HEK293 (cell line): Measurements from ENCODE around the gene GRIN2A.

Experiments
- CTCF ChIA-PET: fragments of 350-600 bp; formaldehyde crosslinking; extraction: SDS; loops from one replicate; lab custom pipeline; 2021; ENCODE audit warnings: antibody characterized with exemption; lab: Yijun Ruan, JAX
- POLR2A ChIA-PET: fragments of 300-600 bp; formaldehyde crosslinking; extraction: SDS; loops from one replicate; lab custom pipeline; 2020; ENCODE audit warnings: antibody characterized with exemption, inconsistent platforms; lab: Yijun Ruan, JAX
- H3K27ac ChIP-seq: fragments of 200-500 bp; sonication (Bioruptor generic); 2 replicates; pipeline ENCODE4 v1.5.1; 2014; ENCODE audit warnings: low read depth, low read length, control low read depth, inconsistent platforms; ENCODE audit errors: extremely low read depth
- H3K36me3 ChIP-seq, 2 experiments: fragments of 200-500 bp in 1 of 2; sonication (Bioruptor generic) in 1 of 2; 1 replicate in 1 of 2; 2 replicates in 1 of 2; pipeline ENCODE4 v1.5.1; 2014 to 2017; ENCODE audit warnings: inconsistent platforms in 2 of 2, low read length in 2 of 2; ENCODE audit not compliant: control insufficient read depth in 2 of 2, insufficient read depth in 1 of 2
- H3K4me1 ChIP-seq: fragments of 200-500 bp; sonication (Bioruptor generic); 2 replicates; pipeline ENCODE4 v1.5.1; 2014; ENCODE audit warnings: mild to moderate bottlenecking, low read length, inconsistent platforms; ENCODE audit not compliant: control insufficient read depth, insufficient read depth
- H3K4me3 ChIP-seq: 2 replicates; pipeline ENCODE4 v1.5.1; 2011; ENCODE audit warnings: low read depth, mild to moderate bottlenecking, control low read depth, low read length, moderate library complexity
- H3K9me3 ChIP-seq: fragments of 200-500 bp; sonication (Bioruptor generic); 2 replicates; pipeline ENCODE4 v1.5.1; 2014; ENCODE audit warnings: low read depth, low read length, inconsistent platforms; ENCODE audit not compliant: control insufficient read depth, insufficient read depth
- GFI1B ChIP-seq: fragments of 450-650 bp; formaldehyde crosslinking; IDR thresholded peaks from 2 replicates; pipeline ENCODE4 v1.5.1; 2016; ENCODE audit warnings: missing biosample characterization, missing genetic modification characterization
- KLF16 ChIP-seq: fragments of 450-650 bp; formaldehyde crosslinking; IDR thresholded peaks from 2 replicates; pipeline ENCODE4 v1.5.1; 2017; ENCODE audit warnings: missing biosample characterization, missing genetic modification characterization
- SETDB1 ChIP-seq: IDR thresholded peaks from one replicate; pipeline ENCODE4 v1.6.1; 2017; ENCODE audit warnings: mild to moderate bottlenecking, low read length, moderate library complexity, mixed read lengths; ENCODE audit not compliant: insufficient read length
- YY1 ChIP-seq: fragments of 450-650 bp; formaldehyde crosslinking; IDR thresholded peaks from 2 replicates; pipeline ENCODE4 v1.5.1; 2018; ENCODE audit warnings: missing biosample characterization, missing genetic modification characterization
- ZNF10 ChIP-seq: fragments of 450-650 bp; formaldehyde crosslinking; IDR thresholded peaks from 2 replicates; pipeline ENCODE4 v1.5.1; 2017; ENCODE audit warnings: missing biosample characterization, missing genetic modification characterization
- ZNF157 ChIP-seq: fragments of 450-650 bp; formaldehyde crosslinking; IDR thresholded peaks from 2 replicates; pipeline ENCODE4 v1.5.1; 2016; ENCODE audit warnings: missing biosample characterization, missing genetic modification characterization
- ZNF16 ChIP-seq: fragments of 450-650 bp; formaldehyde crosslinking; IDR thresholded peaks from 2 replicates; pipeline ENCODE4 v1.5.1; 2016; ENCODE audit warnings: low read depth, missing biosample characterization, missing genetic modification characterization
- ZNF24 ChIP-seq: fragments of 450-650 bp; formaldehyde crosslinking; IDR thresholded peaks from 2 replicates; pipeline ENCODE4 v1.5.1; 2016; ENCODE audit warnings: missing biosample characterization, missing genetic modification characterization
- ZNF549 ChIP-seq: fragments of 450-650 bp; IDR thresholded peaks from 2 replicates; pipeline ENCODE4 v1.5.1; 2018; ENCODE audit warnings: missing biosample characterization, missing genetic modification characterization, mild to moderate bottlenecking, inconsistent platforms, moderate library complexity
- ZNF654 ChIP-seq: fragments of 450-650 bp; formaldehyde crosslinking; IDR thresholded peaks from 2 replicates; pipeline ENCODE4 v1.5.1; 2016; ENCODE audit warnings: low read depth, missing biosample characterization, missing genetic modification characterization
- ZNF707 ChIP-seq: fragments of 450-650 bp; formaldehyde crosslinking; IDR thresholded peaks from 2 replicates; pipeline ENCODE4 v1.5.1; 2016; ENCODE audit warnings: missing biosample characterization, missing genetic modification characterization
- ZSCAN30 ChIP-seq: fragments of 450-650 bp; IDR thresholded peaks from 2 replicates; pipeline ENCODE4 v1.5.1; 2018; ENCODE audit warnings: missing biosample characterization, mild to moderate bottlenecking, missing genetic modification characterization, moderate library complexity
- TF ChIP-seq, protein P1 (sequence below): fragments of 450-650 bp; formaldehyde crosslinking; IDR thresholded peaks from 2 replicates; pipeline ENCODE4; 2016; ENCODE audit warnings: missing biosample characterization, missing genetic modification characterization
- TF ChIP-seq, protein P2 (sequence below): fragments of 450-650 bp; formaldehyde crosslinking; IDR thresholded peaks from 2 replicates; pipeline ENCODE4 v1.5.1; 2016; ENCODE audit warnings: missing biosample characterization, missing genetic modification characterization
- TF ChIP-seq, protein P3 (sequence below): fragments of 450-650 bp; formaldehyde crosslinking; IDR thresholded peaks from 2 replicates; pipeline ENCODE4 v1.5.1; 2016; ENCODE audit warnings: missing biosample characterization, missing genetic modification characterization
- TF ChIP-seq, protein P4 (sequence below): fragments of 450-650 bp; formaldehyde crosslinking; IDR thresholded peaks from 2 replicates; pipeline ENCODE4 v1.5.1; 2016; ENCODE audit warnings: missing biosample characterization, missing genetic modification characterization
- TF ChIP-seq, protein P5 (sequence below): fragments of 450-650 bp; formaldehyde crosslinking; IDR thresholded peaks from 2 replicates; pipeline ENCODE4 v1.5.1; 2016; ENCODE audit warnings: missing biosample characterization, missing genetic modification characterization
- TF ChIP-seq, protein P6 (sequence below): fragments of 450-650 bp; formaldehyde crosslinking; IDR thresholded peaks from 2 replicates; pipeline ENCODE4 v1.5.1; 2017; ENCODE audit warnings: missing biosample characterization, missing genetic modification characterization
- TF ChIP-seq, protein P7 (sequence below): fragments of 450-650 bp; IDR thresholded peaks from 2 replicates; pipeline ENCODE4 v1.5.1; 2018; ENCODE audit warnings: missing biosample characterization, missing genetic modification characterization

GRIN2A gene

DNA sequence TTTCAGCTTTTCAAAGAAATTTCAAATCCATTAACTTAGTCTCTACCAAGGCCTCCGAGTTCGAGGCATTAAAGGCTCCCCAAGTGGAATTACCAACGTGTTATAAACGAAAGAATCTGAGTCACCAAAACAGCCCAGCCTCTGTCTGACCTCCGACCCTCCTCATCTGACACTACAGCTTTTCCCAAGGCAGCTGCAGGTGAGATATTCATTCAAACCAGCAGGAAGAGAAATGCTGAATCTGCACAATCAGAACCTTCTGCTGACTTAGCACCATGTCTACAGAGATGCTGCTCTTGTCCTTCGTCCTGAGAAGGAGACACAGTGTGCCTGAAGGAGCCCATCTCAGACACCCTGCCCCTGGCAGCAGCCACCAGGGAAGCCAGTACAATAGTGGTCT, 30.5 kb downstream of the GRIN2A start:
- no peak overlapping the region for H3K27ac ChIP-seq
- POLR2A ChIA-PET, result no interaction called here
- TF ChIP-seq, protein P1, sequence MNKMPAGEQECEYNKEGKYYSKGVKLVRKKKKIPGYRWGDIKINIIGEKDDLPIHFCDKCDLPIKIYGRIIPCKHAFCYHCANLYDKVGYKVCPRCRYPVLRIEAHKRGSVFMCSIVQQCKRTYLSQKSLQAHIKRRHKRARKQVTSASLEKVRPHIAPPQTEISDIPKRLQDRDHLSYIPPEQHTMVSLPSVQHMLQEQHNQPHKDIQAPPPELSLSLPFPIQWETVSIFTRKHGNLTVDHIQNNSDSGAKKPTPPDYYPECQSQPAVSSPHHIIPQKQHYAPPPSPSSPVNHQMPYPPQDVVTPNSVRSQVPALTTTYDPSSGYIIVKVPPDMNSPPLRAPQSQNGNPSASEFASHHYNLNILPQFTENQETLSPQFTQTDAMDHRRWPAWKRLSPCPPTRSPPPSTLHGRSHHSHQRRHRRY, result no peak
- no peak for TF ChIP-seq ZNF654 (tag by site-specific recombination)
- TF ChIP-seq KLF16, result no peak
- no peak for TF ChIP-seq SETDB1
- CTCF ChIA-PET, result no interaction called here
- no peaks in the 10 kb centered on the region for H3K9me3 ChIP-seq
- H3K4me3 ChIP-seq, result no peak overlapping the region
- H3K4me1 ChIP-seq, result no peaks in the 10 kb centered on the region
- H3K36me3 ChIP-seq, result no peaks in the 10 kb centered on the region

DNA sequence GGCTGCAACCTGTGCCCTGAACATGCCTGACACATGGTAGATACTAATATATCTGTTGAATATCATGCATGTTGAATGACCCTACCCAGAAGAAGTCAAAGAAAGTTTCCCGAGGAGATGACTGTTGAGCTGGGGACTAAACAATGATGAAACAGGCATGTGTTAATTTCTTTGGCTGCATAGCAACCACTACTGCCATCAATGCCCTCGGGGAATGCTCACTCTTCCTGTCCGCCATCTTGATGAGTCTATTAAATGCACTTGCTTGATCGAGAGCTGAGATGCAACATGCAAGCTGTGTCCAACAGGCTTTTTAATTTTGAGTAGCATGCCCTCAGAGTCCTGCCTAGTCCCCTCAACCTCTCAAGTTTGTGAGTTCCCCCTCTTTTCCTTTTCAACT, 31.3 kb downstream of the GRIN2A start:
- no peak overlapping the region for H3K4me3 ChIP-seq
- TF ChIP-seq ZSCAN30 (tag by site-specific recombination) (no peak), YY1 (no peak), ZNF707 (tag by site-specific recombination) (no peak), ZNF549 (tag by site-specific recombination) (no peak)
- TF ChIP-seq, protein P2, sequence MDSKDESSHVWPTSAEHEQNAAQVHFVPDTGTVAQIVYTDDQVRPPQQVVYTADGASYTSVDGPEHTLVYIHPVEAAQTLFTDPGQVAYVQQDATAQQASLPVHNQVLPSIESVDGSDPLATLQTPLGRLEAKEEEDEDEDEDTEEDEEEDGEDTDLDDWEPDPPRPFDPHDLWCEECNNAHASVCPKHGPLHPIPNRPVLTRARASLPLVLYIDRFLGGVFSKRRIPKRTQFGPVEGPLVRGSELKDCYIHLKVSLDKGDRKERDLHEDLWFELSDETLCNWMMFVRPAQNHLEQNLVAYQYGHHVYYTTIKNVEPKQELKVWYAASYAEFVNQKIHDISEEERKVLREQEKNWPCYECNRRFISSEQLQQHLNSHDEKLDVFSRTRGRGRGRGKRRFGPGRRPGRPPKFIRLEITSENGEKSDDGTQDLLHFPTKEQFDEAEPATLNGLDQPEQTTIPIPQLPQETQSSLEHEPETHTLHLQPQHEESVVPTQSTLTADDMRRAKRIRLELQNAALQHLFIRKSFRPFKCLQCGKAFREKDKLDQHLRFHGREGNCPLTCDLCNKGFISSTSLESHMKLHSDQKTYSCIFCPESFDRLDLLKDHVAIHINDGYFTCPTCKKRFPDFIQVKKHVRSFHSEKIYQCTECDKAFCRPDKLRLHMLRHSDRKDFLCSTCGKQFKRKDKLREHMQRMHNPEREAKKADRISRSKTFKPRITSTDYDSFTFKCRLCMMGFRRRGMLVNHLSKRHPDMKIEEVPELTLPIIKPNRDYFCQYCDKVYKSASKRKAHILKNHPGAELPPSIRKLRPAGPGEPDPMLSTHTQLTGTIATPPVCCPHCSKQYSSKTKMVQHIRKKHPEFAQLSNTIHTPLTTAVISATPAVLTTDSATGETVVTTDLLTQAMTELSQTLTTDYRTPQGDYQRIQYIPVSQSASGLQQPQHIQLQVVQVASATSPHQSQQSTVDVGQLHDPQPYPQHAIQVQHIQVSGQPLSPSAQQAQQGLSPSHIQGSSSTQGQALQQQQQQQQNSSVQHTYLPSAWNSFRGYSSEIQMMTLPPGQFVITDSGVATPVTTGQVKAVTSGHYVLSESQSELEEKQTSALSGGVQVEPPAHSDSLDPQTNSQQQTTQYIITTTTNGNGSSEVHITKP (tag by site-specific recombination), result no peak
- TF ChIP-seq, protein P3, sequence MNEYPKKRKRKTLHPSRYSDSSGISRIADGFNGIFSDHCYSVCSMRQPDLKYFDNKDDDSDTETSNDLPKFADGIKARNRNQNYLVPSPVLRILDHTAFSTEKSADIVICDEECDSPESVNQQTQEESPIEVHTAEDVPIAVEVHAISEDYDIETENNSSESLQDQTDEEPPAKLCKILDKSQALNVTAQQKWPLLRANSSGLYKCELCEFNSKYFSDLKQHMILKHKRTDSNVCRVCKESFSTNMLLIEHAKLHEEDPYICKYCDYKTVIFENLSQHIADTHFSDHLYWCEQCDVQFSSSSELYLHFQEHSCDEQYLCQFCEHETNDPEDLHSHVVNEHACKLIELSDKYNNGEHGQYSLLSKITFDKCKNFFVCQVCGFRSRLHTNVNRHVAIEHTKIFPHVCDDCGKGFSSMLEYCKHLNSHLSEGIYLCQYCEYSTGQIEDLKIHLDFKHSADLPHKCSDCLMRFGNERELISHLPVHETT (tag by site-specific recombination), result no peak
- TF ChIP-seq, protein P4, sequence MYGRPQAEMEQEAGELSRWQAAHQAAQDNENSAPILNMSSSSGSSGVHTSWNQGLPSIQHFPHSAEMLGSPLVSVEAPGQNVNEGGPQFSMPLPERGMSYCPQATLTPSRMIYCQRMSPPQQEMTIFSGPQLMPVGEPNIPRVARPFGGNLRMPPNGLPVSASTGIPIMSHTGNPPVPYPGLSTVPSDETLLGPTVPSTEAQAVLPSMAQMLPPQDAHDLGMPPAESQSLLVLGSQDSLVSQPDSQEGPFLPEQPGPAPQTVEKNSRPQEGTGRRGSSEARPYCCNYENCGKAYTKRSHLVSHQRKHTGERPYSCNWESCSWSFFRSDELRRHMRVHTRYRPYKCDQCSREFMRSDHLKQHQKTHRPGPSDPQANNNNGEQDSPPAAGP (tag by site-specific recombination), result no peak
- TF ChIP-seq, all 188 proteins: peak for 0
- H3K4me1 ChIP-seq, result no peaks in the 10 kb centered on the region
- no peak overlapping the region for H3K27ac ChIP-seq
- POLR2A ChIA-PET, result no interaction called here
- H3K9me3 ChIP-seq, result no peaks in the 10 kb centered on the region
- no peaks in the 10 kb centered on the region for H3K36me3 ChIP-seq
- CTCF ChIA-PET, result no interaction called here

DNA sequence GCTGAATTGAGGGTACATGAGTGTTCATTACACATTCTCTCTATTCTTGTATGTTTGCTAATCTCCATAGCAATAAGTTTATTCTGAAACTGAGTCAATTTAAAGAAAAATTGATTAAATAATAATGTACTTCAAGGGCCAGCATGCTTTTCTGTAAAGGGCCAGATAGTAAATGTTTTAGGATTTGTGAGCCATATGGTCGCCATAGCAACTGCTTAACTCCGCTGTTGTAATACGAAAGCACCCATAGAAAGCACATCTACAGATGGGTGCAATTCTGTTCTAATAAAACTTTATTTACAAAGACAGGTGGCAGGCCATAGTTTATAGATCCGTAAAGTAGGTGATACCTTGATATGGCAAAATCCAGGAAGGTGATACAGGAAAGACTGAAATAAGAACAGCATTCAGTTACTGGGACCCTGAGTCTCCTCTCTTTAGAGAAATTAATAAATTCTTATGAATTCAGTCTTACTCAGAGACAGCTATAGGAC, 36.6 kb downstream of the GRIN2A start:
- Histone ChIP-seq H3K27ac (no peak overlapping the region), H3K4me3 (no peak overlapping the region), H3K36me3 (no peaks in the 10 kb centered on the region), H3K9me3 (no peaks in the 10 kb centered on the region), H3K4me1 (no peaks in the 10 kb centered on the region)
- CTCF ChIA-PET, result no interaction called here
- POLR2A ChIA-PET, result interaction anchor here (0.6 kb wide), 1 partner anchor 554 kb away, joined by 3 read pairs; no protein-coding TSS in a partner anchor
- TF ChIP-seq GFI1B (tag by site-specific recombination), result no peak
- TF ChIP-seq, protein P5, sequence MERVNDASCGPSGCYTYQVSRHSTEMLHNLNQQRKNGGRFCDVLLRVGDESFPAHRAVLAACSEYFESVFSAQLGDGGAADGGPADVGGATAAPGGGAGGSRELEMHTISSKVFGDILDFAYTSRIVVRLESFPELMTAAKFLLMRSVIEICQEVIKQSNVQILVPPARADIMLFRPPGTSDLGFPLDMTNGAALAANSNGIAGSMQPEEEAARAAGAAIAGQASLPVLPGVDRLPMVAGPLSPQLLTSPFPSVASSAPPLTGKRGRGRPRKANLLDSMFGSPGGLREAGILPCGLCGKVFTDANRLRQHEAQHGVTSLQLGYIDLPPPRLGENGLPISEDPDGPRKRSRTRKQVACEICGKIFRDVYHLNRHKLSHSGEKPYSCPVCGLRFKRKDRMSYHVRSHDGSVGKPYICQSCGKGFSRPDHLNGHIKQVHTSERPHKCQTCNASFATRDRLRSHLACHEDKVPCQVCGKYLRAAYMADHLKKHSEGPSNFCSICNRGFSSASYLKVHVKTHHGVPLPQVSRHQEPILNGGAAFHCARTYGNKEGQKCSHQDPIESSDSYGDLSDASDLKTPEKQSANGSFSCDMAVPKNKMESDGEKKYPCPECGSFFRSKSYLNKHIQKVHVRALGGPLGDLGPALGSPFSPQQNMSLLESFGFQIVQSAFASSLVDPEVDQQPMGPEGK (tag by site-specific recombination), result no peak
- no peak for TF ChIP-seq ZNF10 (tag by site-specific recombination)
- TF ChIP-seq, protein P6, sequence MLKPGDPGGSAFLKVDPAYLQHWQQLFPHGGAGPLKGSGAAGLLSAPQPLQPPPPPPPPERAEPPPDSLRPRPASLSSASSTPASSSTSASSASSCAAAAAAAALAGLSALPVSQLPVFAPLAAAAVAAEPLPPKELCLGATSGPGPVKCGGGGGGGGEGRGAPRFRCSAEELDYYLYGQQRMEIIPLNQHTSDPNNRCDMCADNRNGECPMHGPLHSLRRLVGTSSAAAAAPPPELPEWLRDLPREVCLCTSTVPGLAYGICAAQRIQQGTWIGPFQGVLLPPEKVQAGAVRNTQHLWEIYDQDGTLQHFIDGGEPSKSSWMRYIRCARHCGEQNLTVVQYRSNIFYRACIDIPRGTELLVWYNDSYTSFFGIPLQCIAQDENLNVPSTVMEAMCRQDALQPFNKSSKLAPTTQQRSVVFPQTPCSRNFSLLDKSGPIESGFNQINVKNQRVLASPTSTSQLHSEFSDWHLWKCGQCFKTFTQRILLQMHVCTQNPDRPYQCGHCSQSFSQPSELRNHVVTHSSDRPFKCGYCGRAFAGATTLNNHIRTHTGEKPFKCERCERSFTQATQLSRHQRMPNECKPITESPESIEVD, result no peak
- no peak for TF ChIP-seq ZNF549 (tag by site-specific recombination)
- no peak for TF ChIP-seq ZNF24
- TF ChIP-seq ZNF16 (tag by site-specific recombination), result no peak
- TF ChIP-seq ZNF157 (tag by site-specific recombination), result no peak
- TF ChIP-seq, protein P7, sequence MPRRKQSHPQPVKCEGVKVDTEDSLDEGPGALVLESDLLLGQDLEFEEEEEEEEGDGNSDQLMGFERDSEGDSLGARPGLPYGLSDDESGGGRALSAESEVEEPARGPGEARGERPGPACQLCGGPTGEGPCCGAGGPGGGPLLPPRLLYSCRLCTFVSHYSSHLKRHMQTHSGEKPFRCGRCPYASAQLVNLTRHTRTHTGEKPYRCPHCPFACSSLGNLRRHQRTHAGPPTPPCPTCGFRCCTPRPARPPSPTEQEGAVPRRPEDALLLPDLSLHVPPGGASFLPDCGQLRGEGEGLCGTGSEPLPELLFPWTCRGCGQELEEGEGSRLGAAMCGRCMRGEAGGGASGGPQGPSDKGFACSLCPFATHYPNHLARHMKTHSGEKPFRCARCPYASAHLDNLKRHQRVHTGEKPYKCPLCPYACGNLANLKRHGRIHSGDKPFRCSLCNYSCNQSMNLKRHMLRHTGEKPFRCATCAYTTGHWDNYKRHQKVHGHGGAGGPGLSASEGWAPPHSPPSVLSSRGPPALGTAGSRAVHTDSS (tag by site-specific recombination), result no peak
